Esophagus (tissue), 2 donors: ENCODE data around the gene CDCA3. TPM values are rescaled to one million over a fixed set of nuclear protein-coding genes. Genes with fewer than 3 reads are reported as not detected.

ENCODE experiments used
- H3K27ac ChIP-seq, 2 donors: one replicate each; pipeline ENCODE4 v1.5.1; 2013; ENCODE audit warnings: low read depth in 2 of 2, mild to moderate bottlenecking in 2 of 2, inconsistent platforms in 1 of 2, low read length in 1 of 2, moderate library complexity in 1 of 2
- H3K27me3 ChIP-seq, 2 donors: one replicate each; pipeline ENCODE4 v1.6.1; 2013; ENCODE audit warnings: low read length in 2 of 2, control low read depth in 1 of 2, mild to moderate bottlenecking in 1 of 2; ENCODE audit not compliant: insufficient read depth in 2 of 2, control insufficient read depth in 1 of 2
- H3K36me3 ChIP-seq, 2 donors: one replicate each; pipeline ENCODE4 v1.6.1; 2013; ENCODE audit warnings: low read length in 1 of 2; ENCODE audit not compliant: control insufficient read depth in 2 of 2, insufficient read depth in 2 of 2
- H3K4me1 ChIP-seq, 2 donors: one replicate each; pipeline ENCODE4 v1.6.1; 2013; ENCODE audit warnings: low read length in 1 of 2; ENCODE audit not compliant: control insufficient read depth in 2 of 2, insufficient read depth in 2 of 2
- H3K4me3 ChIP-seq, 2 donors: one replicate each; pipeline ENCODE4 v1.5.1; 2013; ENCODE audit warnings: low read length in 2 of 2, mild to moderate bottlenecking in 2 of 2, low read depth in 1 of 2, moderate library complexity in 1 of 2
- H3K9me3 ChIP-seq, 2 donors: one replicate each; pipeline ENCODE4 v1.6.1; 2013; ENCODE audit warnings: mild to moderate bottlenecking in 2 of 2, low read depth in 1 of 2, low read length in 1 of 2, moderate library complexity in 1 of 2; ENCODE audit not compliant: control insufficient read depth in 2 of 2, insufficient read depth in 1 of 2
- WGBS, 2 donors: extraction: QIAGEN DNeasy Blood & Tissue Kit; methylation state at CpG; one replicate each; pipeline ENCODE4 v1.1.7; 2013; 5-methylcytosine and 5-hydroxymethylcytosine counted together
- polyA plus RNA-seq, 2 donors: library from polyadenylated mRNA; stranded (reverse); fragments of 200-250 nt; gene quantifications; one replicate each; pipeline ENCODE4 v1.2.3, GENCODE V29; 2013
- donor health status: healthy with polysubstance abuse.
- donor health status: Bipolar disorder and iron deficiency.

CDCA3 gene
- polyA plus RNA-seq, 2 donors: 14.6 to 19.3 TPM

DNA sequence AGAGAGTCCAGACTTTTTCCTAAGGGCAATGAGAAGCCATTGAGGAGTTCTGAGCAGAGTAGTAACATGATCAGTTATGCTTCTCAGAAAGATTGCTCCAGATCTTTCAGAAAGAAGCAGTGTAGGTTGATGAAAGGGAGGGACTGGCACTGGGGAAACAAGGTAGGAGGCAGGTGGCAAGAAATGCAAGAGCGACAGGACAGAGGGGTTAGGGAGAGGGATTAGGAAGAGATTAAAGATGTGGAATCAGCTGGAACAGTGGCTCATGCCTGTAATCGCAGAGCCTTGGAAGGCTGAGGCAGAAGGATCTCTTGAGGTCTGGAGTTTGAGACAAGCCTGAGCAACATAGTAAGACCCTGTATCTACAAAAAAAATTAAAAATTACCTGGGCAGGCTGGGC lies 3.4 kb downstream of the CDCA3 start:
- no peaks in the 10 kb centered on the region for H3K27me3 ChIP-seq
- H3K36me3 ChIP-seq: peaks cover 0 to 3% of the 10 kb centered on the region in 2 donors
- no peak overlapping the region for H3K27ac ChIP-seq
- WGBS, 2 donors: 92 to 94% methylated on average over 2 of the region's 2 CpGs
- H3K4me3 ChIP-seq: no peak overlapping the region
- H3K4me1 ChIP-seq: peaks cover 0 to 5% of the 10 kb centered on the region in 2 donors
- no peaks in the 10 kb centered on the region for H3K9me3 ChIP-seq

DNA sequence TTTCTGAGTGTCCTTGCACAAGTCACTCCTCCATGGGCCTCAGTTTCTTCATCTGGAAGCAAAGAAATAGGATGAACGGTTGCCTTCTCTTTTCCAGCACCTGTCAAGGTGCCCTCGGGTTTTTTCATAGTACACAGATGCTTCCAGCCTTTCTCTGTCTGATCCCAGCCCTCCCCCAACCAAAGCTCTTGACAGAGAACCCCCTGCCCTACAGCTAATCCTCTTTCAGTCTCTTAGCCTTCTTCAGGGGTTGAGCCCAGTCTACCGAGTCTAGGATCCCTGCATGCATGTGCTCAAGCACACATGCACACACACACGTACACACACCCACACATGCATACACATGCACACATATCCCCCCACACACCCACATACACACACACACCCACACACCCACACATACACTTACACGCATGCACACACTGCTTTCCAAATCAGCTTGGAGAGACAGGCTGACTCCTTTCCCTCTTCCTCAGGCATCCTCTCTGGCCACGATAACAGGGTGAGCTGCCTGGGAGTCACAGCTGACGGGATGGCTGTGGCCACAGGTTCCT lies 4.7 kb downstream of the CDCA3 start:
- Histone ChIP-seq H3K27ac (no peak overlapping the region), H3K4me1 (peaks cover 0 to 5% of the 10 kb centered on the region in 2 donors), H3K27me3 (no peaks in the 10 kb centered on the region), H3K4me3 (no peak overlapping the region), H3K36me3 (peaks cover 0 to 3% of the 10 kb centered on the region in 2 donors), H3K9me3 (no peaks in the 10 kb centered on the region)
- 86 to 88% methylated on average over 7 of the region's 7 CpGs for WGBS, 2 donors

- Histone ChIP-seq H3K27ac (no peak overlapping the region), H3K4me1 (no peaks in the 10 kb centered on the region), H3K9me3 (no peaks in the 10 kb centered on the region), H3K4me3 (no peak overlapping the region), H3K27me3 (no peaks in the 10 kb centered on the region), H3K36me3 (peaks cover 0 to 3% of the 10 kb centered on the region in 2 donors)
- WGBS, 2 donors: 92 to 94% methylated on average over 17 of the region's 17 CpGs
These were observed 5.7 kb downstream of the CDCA3 start for GRCh38 chr12:6845395-6845794.

DNA sequence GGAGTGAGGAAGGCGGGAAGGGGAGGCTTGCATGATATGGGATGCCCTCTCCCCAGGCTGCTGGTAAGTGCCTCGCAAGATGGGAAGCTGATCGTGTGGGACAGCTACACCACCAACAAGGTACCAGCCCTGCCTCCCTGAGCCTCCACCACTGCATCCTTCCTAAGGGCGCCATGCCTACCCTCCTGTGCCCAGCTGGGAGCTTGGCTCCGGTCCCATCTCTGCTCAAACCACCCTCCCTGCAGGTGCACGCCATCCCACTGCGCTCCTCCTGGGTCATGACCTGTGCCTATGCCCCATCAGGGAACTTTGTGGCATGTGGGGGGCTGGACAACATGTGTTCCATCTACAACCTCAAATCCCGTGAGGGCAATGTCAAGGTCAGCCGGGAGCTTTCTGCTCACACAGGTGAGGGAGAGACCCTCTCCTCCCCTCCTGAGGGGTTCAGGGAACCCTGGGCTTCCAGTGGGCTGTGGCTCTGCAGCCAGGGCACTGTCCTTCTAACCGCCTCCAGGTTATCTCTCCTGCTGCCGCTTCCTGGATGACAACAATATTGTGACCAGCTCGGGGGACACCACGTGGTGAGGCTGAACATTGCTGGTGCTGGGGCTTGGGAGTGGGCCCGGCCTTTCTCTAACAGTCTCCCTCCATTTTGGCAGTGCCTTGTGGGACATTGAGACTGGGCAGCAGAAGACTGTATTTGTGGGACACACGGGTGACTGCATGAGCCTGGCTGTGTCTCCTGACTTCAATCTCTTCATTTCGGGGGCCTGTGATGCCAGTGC lies 7.8 kb downstream of the CDCA3 start:
- H3K4me3 ChIP-seq: no peak overlapping the region
- no peaks in the 10 kb centered on the region for H3K9me3 ChIP-seq
- WGBS, 2 donors: 79 to 81% methylated on average over 16 of the region's 16 CpGs
- H3K36me3 ChIP-seq: peaks cover 0 to 5% of the 10 kb centered on the region in 2 donors
- no peak overlapping the region for H3K27ac ChIP-seq
- no peaks in the 10 kb centered on the region for H3K4me1 ChIP-seq
- H3K27me3 ChIP-seq: no peaks in the 10 kb centered on the region

DNA sequence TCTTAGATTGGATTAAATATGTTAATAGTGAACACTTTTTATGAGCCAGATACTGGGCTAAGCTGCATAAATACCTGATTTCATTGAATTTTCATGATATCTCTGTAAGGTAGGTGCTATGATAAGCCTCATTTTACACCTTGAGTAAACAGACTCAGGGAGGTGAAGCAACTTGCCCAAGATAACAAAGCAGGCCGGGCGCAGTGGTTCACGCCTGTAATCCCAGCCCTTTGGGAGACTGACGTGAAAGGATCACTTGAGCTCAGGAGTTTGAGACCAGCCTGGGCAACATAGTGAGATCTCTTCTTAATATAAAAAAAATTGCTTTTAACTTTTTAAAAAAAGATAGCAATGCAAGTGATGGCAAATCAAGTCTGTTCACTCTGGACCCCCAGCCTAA lies 9.0 kb downstream of the CDCA3 start:
- no peaks in the 10 kb centered on the region for H3K9me3 ChIP-seq
- WGBS, 2 donors: 60 to 65% methylated on average over 4 of the region's 4 CpGs
- H3K4me3 ChIP-seq: no peak overlapping the region
- no peaks in the 10 kb centered on the region for H3K4me1 ChIP-seq
- no peak overlapping the region for H3K27ac ChIP-seq
- no peaks in the 10 kb centered on the region for H3K27me3 ChIP-seq
- H3K36me3 ChIP-seq: peaks cover 0 to 5% of the 10 kb centered on the region in 2 donors

DNA sequence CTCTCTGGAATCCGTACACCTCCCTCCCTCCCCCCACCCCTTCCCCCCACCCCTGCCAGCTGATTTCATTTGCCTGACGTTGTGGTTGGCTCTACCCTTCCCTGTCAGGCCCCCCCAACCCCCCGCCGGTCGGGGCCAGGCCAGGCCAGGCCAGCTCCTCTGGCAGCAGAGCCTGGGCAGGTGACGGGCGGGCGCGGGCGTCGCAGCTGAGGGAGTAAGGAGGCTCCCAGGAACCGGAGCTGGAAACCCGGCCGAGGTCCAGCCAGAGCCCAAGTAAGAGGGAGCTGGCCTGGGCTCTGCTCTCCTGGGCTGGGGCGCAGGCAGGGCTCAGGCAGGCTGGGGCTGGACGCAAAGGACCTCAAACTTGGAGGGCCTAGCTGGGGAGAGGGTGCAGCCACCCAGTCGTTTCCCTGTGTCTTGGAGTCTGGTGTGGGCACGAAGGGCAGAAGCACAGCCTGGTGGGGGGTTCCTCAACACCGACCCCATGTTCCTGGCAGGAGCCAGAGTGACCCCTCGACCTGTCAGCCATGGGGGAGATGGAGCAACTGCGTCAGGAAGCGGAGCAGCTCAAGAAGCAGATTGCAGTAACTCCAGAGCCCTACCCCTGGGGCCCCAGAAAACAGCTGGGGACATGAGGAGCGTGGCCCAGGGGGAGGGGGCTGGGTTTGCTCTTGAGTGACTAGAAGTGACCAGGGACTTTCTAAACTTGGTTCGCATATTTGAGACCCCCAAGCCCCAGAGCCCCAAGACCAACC lies 10.1 kb downstream of the CDCA3 start, which contains the start of gene GNB3:
TSS of gene GNB3 (plus strand) at position 165 of the 755 bp plus-strand sequence. CDS start at position 528, 363 bp downstream.
- Histone ChIP-seq H3K27me3 (no peaks in the 10 kb centered on the region), H3K27ac (no peak within 1 kb of the TSS), H3K9me3 (no peaks in the 10 kb centered on the region), H3K4me1 (no peaks in the 10 kb centered on the region), H3K4me3 (no peak within 1 kb of the TSS), H3K36me3 (peaks cover 0 to 5% of the 10 kb centered on the region in 2 donors)
- WGBS, 2 donors: 64 to 70% methylated on average over 24 of the region's 24 CpGs

GRCh38 chr12:6840330-6840729 lies 10.8 kb downstream of the CDCA3 start:
- no peaks in the 10 kb centered on the region for H3K4me1 ChIP-seq
- H3K4me3 ChIP-seq: no peak overlapping the region
- H3K27ac ChIP-seq: no peak overlapping the region
- 54 to 71% methylated on average over 1 of the region's 1 CpG for WGBS, 2 donors
- H3K36me3 ChIP-seq: peaks cover 0 to 2% of the 10 kb centered on the region in 2 donors
- no peaks in the 10 kb centered on the region for H3K27me3 ChIP-seq
- H3K9me3 ChIP-seq: no peaks in the 10 kb centered on the region

GRCh38 chr12:6839482-6840201 lies 11.4 kb downstream of the CDCA3 start:
- H3K9me3 ChIP-seq: no peaks in the 10 kb centered on the region
- peaks cover 0 to 2% of the 10 kb centered on the region in 2 donors for H3K36me3 ChIP-seq
- WGBS, 2 donors: 77 to 78% methylated on average over 10 of the region's 10 CpGs
- H3K27ac ChIP-seq: no peak overlapping the region
- H3K27me3 ChIP-seq: no peaks in the 10 kb centered on the region
- no peak overlapping the region for H3K4me3 ChIP-seq
- H3K4me1 ChIP-seq: no peaks in the 10 kb centered on the region

DNA sequence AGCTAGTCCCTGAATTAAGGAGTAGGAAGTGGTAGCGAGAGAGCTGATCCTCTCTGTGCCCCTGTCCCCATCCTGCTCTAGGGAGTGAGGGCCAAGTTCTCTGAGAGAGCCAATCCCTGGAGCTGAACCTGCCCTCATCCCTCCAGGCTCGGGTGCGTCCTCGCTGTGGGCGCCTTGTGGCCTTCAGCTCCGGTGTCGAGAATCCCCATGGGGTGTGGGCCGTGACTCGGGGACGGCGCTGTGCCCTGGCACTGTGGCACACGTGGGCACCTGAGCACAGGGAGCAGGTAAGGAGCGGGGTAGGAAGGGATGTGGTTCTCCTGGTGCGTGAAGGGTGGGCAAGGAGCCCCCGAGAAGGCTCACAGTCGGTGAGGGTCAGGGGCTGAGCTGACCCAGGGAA lies 12.2 kb downstream of the CDCA3 start:
- Histone ChIP-seq H3K27me3 (no peaks in the 10 kb centered on the region), H3K9me3 (no peaks in the 10 kb centered on the region), H3K4me3 (no peak overlapping the region), H3K4me1 (no peaks in the 10 kb centered on the region), H3K27ac (no peak overlapping the region), H3K36me3 (peaks cover 0 to 3% of the 10 kb centered on the region in 2 donors)
- WGBS, 2 donors: 90 to 91% methylated on average over 16 of the region's 16 CpGs
